Activated naive CD4-positive, alpha-beta T cell treated with anti-CD3 and anti-CD28 coated beads for 36 hours (primary cell): Measurements from ENCODE around the gene SSR3. TPM values are rescaled to one million over a fixed set of nuclear protein-coding genes. Genes with fewer than 3 reads are reported as not detected.
"Not testable (repeated sequence)": the region's sequence is repeated elsewhere in the genome, so short reads cannot be mapped to it uniquely, and the experiment has no call there.

Source experiments
- CTCF ChIA-PET: fragments of 350-600 bp; sonication (Branson Sonifier 250); formaldehyde crosslinking; loops from one replicate; lab custom pipeline; 2021; ENCODE audit warnings: antibody characterized with exemption; lab: Charles Lee
- DNase-seq: peaks from one replicate; pipeline ENCODE4 v3.0.0-alpha.2; 2020
- H3K27ac Mint-ChIP-seq: one replicate; pipeline ENCODE4 v1.8.0; 2021; ENCODE audit warnings: mild to moderate bottlenecking, mixed read lengths
- H3K27me3 Mint-ChIP-seq: one replicate; pipeline ENCODE4 v1.8.0; 2021; ENCODE audit warnings: low read depth, mixed read lengths
- H3K36me3 Mint-ChIP-seq: one replicate; pipeline ENCODE4 v1.8.0; 2021; ENCODE audit warnings: low read depth, mixed read lengths
- H3K4me1 Mint-ChIP-seq: one replicate; pipeline ENCODE4 v1.8.0; 2021; ENCODE audit warnings: low read depth, mixed read lengths
- H3K4me3 Mint-ChIP-seq: one replicate; pipeline ENCODE4 v1.8.0; 2021; ENCODE audit warnings: mild to moderate bottlenecking, moderate library complexity, mixed read lengths
- H3K9me3 Mint-ChIP-seq: one replicate; pipeline ENCODE4 v1.8.0; 2021; ENCODE audit warnings: mixed read lengths
- intact Hi-C: fragments of 100-400 bp; cut with micrococcal nuclease; formaldehyde crosslinking; loops from one replicate; pipeline ENCODE4 v1.15.1; 2023
- total RNA-seq, 2 experiments: library from RNA; stranded (reverse); gene quantifications; one replicate each; pipeline ENCODE4 v1.2.3, GENCODE V29; 2021

SSR3 gene
- total RNA-seq, 2 experiments from 2014 or later: 128 to 138 TPM

DNA sequence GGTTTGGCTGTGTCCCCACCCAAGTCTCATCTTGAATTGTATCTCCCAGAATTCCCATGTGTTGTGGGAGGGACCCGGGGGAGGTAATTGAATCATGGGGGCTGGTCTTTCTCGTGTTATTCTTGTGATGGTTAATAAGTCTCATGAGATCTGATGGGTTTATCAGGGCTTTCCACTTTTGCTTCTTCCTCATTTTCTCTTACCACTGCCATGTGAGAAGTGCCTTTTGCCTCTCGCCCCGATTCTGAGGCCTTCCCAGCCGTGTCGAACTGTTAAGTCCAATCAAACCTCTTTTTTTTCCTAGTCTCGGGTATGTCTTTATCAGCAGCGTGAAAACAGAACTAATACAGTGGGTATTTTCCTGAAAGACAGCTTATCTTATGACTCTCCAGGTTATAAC, 14.1 kb upstream of the SSR3 start:
- H3K4me3 Mint-ChIP-seq, CTCF ChIA-PET, H3K36me3 Mint-ChIP-seq, H3K4me1 Mint-ChIP-seq, H3K27me3 Mint-ChIP-seq, intact Hi-C loops, H3K27ac Mint-ChIP-seq, DNase-seq, H3K9me3 Mint-ChIP-seq: not testable (repeated sequence)

DNA sequence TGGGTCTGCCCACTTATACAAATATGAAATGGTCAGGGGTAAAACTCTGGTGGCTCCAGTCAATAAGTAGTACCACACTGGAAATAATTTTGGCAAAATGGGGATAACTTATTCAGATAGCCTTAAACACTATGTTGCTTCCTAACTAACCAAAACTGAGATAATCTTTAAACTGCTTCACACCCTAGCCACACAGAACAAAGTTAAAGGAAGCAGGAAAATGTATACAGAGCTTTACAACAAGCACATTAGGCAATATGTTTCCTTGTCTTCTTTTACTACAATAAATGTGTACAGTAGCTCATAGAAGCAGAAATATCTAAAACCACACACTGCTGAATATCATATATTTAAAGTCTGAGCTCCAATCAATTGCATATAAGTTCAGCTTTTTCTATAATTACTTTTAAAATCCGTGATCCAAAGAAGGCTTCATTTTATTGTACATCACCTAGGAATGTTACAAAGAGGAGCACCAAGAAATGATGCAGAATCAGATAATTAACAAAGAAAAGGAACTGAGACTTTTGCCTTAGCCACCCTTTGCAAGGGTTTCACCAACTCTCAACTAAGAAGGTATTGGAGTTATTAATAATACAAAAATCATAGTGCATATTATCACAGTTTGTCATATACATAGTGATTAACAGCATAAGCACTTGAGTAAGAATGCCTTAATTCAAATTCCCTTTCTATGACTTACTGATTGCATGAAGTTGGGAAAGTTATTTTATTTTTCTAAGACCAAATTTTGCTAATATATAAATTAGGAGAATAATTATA, 9.2 kb upstream of the SSR3 start:
- H3K9me3 Mint-ChIP-seq: no peaks in the 10 kb centered on the region
- no peaks in the 10 kb centered on the region for H3K36me3 Mint-ChIP-seq
- intact Hi-C loops: no loop called here
- H3K27ac Mint-ChIP-seq: no peak overlapping the region
- CTCF ChIA-PET: no interaction called here
- peaks cover 3% of the 10 kb centered on the region for H3K27me3 Mint-ChIP-seq
- no peak overlapping the region for H3K4me3 Mint-ChIP-seq
- H3K4me1 Mint-ChIP-seq: no peaks in the 10 kb centered on the region
- DNase-seq: no peak

DNA sequence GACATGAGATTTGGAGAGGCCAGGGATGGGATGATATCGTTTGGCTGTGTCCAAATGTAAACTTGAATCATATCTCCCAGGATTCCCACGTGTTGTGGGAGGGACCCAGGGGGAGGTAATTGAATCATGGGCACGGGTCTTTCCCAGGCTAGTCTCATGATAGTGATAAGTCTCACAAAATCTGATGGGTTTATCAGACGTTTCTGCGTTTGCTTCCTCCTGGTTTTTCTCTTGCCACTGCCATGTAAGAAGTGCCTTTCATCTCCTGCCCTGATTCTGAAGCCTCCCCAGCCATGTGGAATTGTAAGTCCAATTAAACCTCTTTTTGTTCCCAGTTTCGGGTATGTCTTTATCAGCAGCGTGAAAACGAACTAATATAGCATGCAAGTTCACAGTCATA, 7.6 kb upstream of the SSR3 start:
- H3K4me3 Mint-ChIP-seq, DNase-seq, H3K9me3 Mint-ChIP-seq, H3K27me3 Mint-ChIP-seq, H3K36me3 Mint-ChIP-seq, intact Hi-C loops, H3K27ac Mint-ChIP-seq, H3K4me1 Mint-ChIP-seq: not testable (repeated sequence)
- CTCF ChIA-PET: interaction anchor here (1.0 kb wide), 1 partner anchor 15 kb away, joined by 4 read pairs; no protein-coding TSS in a partner anchor

DNA sequence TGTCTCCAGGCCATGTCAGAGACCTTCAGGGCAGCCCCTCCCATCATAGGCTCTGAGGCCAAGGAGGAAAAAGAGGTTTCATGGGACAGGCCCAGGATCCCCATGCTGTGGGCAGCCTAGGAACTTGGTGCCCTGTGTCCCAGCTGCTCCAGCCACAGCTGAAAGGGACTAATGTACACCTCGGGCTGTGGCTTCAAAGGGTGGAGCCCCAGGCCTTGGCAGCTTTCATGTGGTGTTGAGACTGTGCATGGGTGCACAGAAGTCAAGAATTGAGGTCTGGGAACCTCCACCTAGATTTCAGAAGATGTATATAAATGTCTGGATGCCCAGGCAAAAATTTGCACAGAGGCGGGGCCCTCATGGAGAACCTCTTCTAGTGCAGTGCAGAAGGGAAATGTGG, 6.6 kb upstream of the SSR3 start:
- no peak for DNase-seq
- Mint-ChIP-seq H3K4me1 (no peaks in the 10 kb centered on the region), H3K27me3 (no peaks in the 10 kb centered on the region), H3K27ac (no peak overlapping the region), H3K9me3 (no peaks in the 10 kb centered on the region), H3K4me3 (no peak overlapping the region), H3K36me3 (no peaks in the 10 kb centered on the region)
- intact Hi-C loops: no loop called here
- CTCF ChIA-PET: no interaction called here

DNA sequence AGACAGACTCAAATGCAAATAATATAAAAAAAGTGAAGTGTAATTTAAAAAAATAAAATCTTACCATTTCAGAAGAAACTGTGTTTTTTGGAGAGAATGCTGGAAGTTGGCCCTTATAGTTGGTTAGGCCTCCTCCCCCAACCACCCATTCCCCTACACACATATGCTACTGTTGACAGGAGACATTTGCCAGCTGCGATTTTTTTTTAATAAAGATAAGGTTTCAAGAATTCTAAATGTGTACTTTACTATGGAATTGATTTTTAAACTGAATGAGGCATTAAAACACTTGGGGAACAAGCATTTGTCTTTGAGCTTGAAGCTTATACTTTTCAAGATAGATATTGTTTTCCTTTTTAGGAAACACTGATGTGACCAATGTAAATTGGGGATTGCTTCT, 4.4 kb upstream of the SSR3 start:
- Mint-ChIP-seq H3K4me3 (no peak overlapping the region), H3K36me3 (no peaks in the 10 kb centered on the region), H3K9me3 (no peaks in the 10 kb centered on the region), H3K4me1 (peaks cover 7% of the 10 kb centered on the region), H3K27me3 (no peaks in the 10 kb centered on the region), H3K27ac (no peak overlapping the region)
- intact Hi-C loops: no loop called here
- no peak for DNase-seq
- CTCF ChIA-PET: interaction anchor here (0.6 to 1.7 kb wide), 2 partner anchors 114 to 544 kb away, joined by 4 read pairs; no protein-coding TSS in a partner anchor

DNA sequence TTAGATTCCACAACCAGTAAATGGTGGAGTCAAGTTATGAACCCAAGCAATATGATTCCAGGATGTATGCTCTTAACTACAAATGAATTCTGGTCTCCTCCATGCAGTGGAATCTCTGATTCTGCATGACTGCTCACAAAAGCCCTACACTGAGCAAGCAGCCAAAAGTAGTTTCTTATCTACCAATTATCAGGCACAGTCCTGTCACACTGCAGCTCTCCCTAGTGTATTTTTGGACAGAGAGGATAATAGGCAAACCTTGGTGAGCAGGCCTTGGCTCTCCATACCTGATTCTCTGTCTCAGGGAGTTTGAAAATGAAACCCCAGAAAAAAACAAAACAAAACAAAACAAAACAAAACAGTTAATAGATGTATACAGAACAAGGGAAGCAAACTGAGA, 3.5 kb upstream of the SSR3 start:
- intact Hi-C loops: no loop called here
- DNase-seq: no peak
- peaks cover 13% of the 10 kb centered on the region for H3K4me1 Mint-ChIP-seq
- H3K4me3 Mint-ChIP-seq: no peak overlapping the region
- H3K27me3 Mint-ChIP-seq: no peaks in the 10 kb centered on the region
- no peak overlapping the region for H3K27ac Mint-ChIP-seq
- CTCF ChIA-PET: interaction anchor here (1.2 to 1.7 kb wide), 2 partner anchors 115 to 259 kb away, joined by 3 to 4 read pairs; no protein-coding TSS in a partner anchor
- H3K9me3 Mint-ChIP-seq: no peaks in the 10 kb centered on the region
- no peaks in the 10 kb centered on the region for H3K36me3 Mint-ChIP-seq

DNA sequence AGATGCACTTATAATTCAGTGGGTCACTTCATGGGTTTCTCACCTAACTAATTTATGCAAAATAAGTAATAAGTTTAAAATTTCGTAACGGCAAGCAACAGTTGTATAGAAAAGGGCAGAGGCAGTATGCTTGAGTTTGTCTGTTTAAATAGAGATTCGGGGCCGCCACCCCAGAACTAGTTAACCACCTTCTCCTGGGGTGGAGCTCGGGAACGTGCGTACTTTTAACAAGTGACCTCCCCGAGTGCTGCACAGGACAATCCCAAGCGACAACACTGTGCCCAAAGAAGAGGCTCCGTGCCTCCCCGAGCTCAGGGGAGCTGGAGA, 439 bp downstream of the SSR3 start:
- H3K36me3 Mint-ChIP-seq: peaks cover 26% of the 10 kb centered on the region
- H3K4me3 Mint-ChIP-seq: peak overlapping the region; percentile 90
- CTCF ChIA-PET: interaction anchor here (1.2 to 2.0 kb wide), 8 partner anchors 13 to 583 kb away, joined by 3 to 9 read pairs (median 6); no protein-coding TSS in a partner anchor
- no peaks in the 10 kb centered on the region for H3K9me3 Mint-ChIP-seq
- peak overlapping the region; percentile 86 for H3K27ac Mint-ChIP-seq
- DNase-seq: no peak
- H3K27me3 Mint-ChIP-seq: no peaks in the 10 kb centered on the region
- peaks cover 40% of the 10 kb centered on the region for H3K4me1 Mint-ChIP-seq
- intact Hi-C loops: no loop called here

DNA sequence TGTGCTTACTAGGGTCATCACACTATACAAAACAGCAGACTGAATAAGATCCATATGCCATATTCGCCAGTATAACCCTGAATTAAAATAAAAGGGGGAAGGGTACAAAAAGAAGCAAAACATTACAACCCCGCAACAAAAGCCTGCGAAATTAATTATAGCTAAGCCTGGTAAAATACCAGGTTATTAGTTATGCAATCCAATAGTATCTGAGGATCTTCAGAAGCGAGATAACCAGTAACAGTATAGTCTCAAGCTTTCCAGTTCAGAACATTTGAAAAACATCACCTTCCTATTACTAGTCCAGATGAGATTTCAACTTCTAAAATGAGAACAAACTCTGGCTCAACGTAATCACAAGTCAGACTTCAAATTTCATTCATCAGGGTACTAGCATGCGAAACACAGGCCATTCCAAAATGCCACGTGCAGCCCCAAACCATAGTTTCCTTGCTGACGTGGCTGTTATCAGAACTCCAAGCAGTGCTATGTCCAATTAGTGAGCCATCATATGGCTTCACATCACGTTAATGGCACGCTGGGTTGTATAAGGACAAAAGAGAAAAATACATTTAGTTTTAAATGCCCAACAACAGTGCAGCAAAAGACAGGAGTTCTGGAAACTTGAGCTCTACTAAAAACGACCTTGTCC, 1.1 kb downstream of the SSR3 start:
- peaks cover 28% of the 10 kb centered on the region for H3K36me3 Mint-ChIP-seq
- peaks cover 41% of the 10 kb centered on the region for H3K4me1 Mint-ChIP-seq
- H3K9me3 Mint-ChIP-seq: no peaks in the 10 kb centered on the region
- H3K27me3 Mint-ChIP-seq: no peaks in the 10 kb centered on the region
- CTCF ChIA-PET: interaction anchor here (0.9 to 2.0 kb wide), 8 partner anchors 12 to 584 kb away, joined by 3 to 9 read pairs (median 6); no protein-coding TSS in a partner anchor
- peak overlapping the region; percentile 90 for H3K4me3 Mint-ChIP-seq
- H3K27ac Mint-ChIP-seq: peak overlapping the region; percentile 53
- intact Hi-C loops: no loop called here
- DNase-seq: no peak

DNA sequence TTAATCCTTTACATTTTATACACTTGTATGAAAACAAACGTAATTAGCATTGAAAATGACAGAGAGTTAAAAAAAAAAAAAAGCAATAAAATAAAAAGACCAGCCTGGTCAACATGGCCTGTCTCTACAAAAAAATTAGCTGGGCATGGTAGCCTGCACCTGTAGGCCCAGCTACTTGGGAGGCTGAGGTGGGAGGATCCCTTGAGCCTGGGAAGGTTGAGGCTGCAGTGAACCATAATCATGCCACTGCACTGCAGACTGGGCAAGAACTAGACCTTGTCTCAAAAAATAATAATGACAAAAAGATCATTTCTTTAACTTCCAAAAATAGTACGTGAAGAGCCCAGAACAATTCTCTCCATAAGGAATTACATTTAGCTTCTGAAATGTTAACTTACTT, 1.9 kb downstream of the SSR3 start:
- H3K27ac Mint-ChIP-seq: no peak overlapping the region
- intact Hi-C loops: no loop called here
- H3K4me1 Mint-ChIP-seq: peaks cover 44% of the 10 kb centered on the region
- CTCF ChIA-PET: interaction anchor here (0.9 kb wide), 1 partner anchor 584 kb away, joined by 3 read pairs; no protein-coding TSS in a partner anchor
- peak overlapping the region; percentile 18 for H3K4me3 Mint-ChIP-seq
- H3K27me3 Mint-ChIP-seq: no peaks in the 10 kb centered on the region
- H3K36me3 Mint-ChIP-seq: peaks cover 28% of the 10 kb centered on the region
- no peak for DNase-seq
- no peaks in the 10 kb centered on the region for H3K9me3 Mint-ChIP-seq

DNA sequence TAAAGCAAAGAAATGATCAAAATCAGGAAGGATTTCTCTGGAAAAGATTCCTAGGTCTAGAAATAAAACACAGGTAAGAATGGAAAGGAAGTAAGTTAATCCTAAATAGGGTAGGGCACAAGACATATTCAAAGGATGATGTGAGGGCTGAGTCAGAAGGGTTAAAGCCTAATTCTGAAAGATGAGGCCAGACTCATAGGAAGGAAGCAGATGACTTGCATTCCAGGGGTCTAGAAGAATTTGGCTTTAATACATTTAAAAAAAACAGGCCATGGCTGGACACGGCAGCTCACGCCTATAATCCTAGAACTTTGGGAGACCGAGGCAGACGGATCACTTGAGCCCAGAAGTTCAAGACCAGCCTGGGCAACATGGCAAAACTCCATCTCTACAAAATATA, 3.2 kb downstream of the SSR3 start:
- Mint-ChIP-seq H3K27me3 (no peaks in the 10 kb centered on the region), H3K27ac (no peak overlapping the region), H3K4me3 (no peak overlapping the region), H3K9me3 (no peaks in the 10 kb centered on the region), H3K4me1 (peaks cover 47% of the 10 kb centered on the region), H3K36me3 (peaks cover 34% of the 10 kb centered on the region)
- CTCF ChIA-PET: interaction anchor here (0.7 kb wide), 1 partner anchor 136 kb away, joined by 3 read pairs; no protein-coding TSS in a partner anchor
- intact Hi-C loops: no loop called here
- no peak for DNase-seq

DNA sequence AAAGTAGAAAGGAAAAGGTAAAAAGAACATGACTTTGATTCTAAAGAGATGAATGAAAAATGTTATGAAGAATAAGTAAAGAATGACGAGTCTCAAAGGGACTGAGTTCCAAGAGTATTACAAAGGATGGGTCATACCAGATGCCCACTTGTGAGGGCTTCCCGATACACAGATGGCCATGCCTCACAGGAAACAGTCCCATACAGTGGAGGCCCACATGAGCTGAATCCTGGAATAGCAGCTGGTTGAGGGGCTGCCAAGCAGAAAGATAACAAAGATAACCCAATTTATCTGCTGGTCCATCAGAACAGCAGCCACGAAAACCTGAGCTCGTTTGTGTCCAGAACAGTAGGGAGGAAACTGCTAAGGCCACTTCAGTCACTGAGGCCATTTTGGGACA, 3.7 kb downstream of the SSR3 start:
- Mint-ChIP-seq H3K27me3 (no peaks in the 10 kb centered on the region), H3K4me1 (peaks cover 52% of the 10 kb centered on the region), H3K27ac (no peak overlapping the region), H3K36me3 (peaks cover 39% of the 10 kb centered on the region), H3K9me3 (no peaks in the 10 kb centered on the region), H3K4me3 (no peak overlapping the region)
- intact Hi-C loops: no loop called here
- DNase-seq: no peak
- CTCF ChIA-PET: no interaction called here

DNA sequence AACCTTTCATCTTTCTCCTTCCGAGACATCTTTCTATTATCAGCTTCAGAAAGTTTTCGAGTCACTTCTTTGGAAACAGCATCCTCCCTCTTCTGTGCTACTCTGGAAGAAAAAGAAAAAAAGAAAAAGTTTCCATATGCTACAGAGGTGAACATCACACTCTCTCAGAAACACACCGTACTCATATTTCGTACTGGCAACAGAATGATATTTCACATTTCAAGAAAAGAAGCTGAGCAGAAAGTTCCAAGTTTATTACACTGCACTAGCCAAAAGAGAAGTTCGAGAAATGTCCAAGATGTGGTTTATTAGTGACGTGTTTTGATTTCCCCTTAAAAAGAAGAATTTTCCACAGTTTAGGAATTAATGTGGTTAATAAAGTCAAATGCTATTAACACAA, 6.0 kb downstream of the SSR3 start:
- DNase-seq: no peak
- H3K36me3 Mint-ChIP-seq: peaks cover 44% of the 10 kb centered on the region
- intact Hi-C loops: no loop called here
- CTCF ChIA-PET: interaction anchor here (1.7 kb wide), 1 partner anchor 14 kb away, joined by 4 read pairs; no protein-coding TSS in a partner anchor
- H3K27ac Mint-ChIP-seq: no peak overlapping the region
- no peaks in the 10 kb centered on the region for H3K27me3 Mint-ChIP-seq
- no peaks in the 10 kb centered on the region for H3K9me3 Mint-ChIP-seq
- H3K4me3 Mint-ChIP-seq: no peak overlapping the region
- peaks cover 48% of the 10 kb centered on the region for H3K4me1 Mint-ChIP-seq
